RWPE2 (cell line): ENCODE measurements around the gene PEX5L.

Experiments used
- ATAC-seq: fragments of 200-7000 bp; cut with Tn5 transposase; 3 replicates; pipeline ENCODE4 v1.9.1; 2021; ENCODE audit warnings: low read depth
- DNase-seq: peaks from one replicate; pipeline ENCODE4 v3.0.0-alpha.2; 2020; ENCODE audit warnings: low spot score
- H3K27ac ChIP-seq: fragments of 450-650 bp; 2 replicates; pipeline ENCODE4 v1.5.1; 2017; ENCODE audit warnings: mild to moderate bottlenecking; ENCODE audit not compliant: poor library complexity, severe bottlenecking
- H3K27me3 ChIP-seq: fragments of 250-450 bp; sonication (Bioruptor Pico); 2 replicates; pipeline ENCODE4 v1.5.1; 2021; ENCODE audit warnings: mild to moderate bottlenecking, moderate library complexity; ENCODE audit not compliant: insufficient read depth, poor library complexity, severe bottlenecking
- H3K36me3 ChIP-seq: fragments of 250-450 bp; sonication (Bioruptor Pico); 2 replicates; pipeline ENCODE4 v1.5.1; 2020; ENCODE audit warnings: low read depth, mild to moderate bottlenecking, moderate library complexity
- H3K4me1 ChIP-seq: fragments of 250-450 bp; sonication (Bioruptor Pico); 2 replicates; pipeline ENCODE4 v1.5.1; 2021; ENCODE audit warnings: mild to moderate bottlenecking, moderate library complexity; ENCODE audit not compliant: insufficient read depth, poor library complexity, severe bottlenecking
- H3K4me3 ChIP-seq: fragments of 250-450 bp; sonication (Bioruptor Pico); 2 replicates; pipeline ENCODE4 v1.5.1; 2021; ENCODE audit warnings: mild to moderate bottlenecking, moderate library complexity; ENCODE audit not compliant: severe bottlenecking
- H3K9me3 ChIP-seq: fragments of 250-450 bp; sonication (Bioruptor Pico); 2 replicates; pipeline ENCODE4 v1.5.1; 2021; ENCODE audit warnings: mild to moderate bottlenecking, moderate library complexity; ENCODE audit not compliant: severe bottlenecking
- CTCF ChIP-seq: fragments of 450-650 bp; IDR thresholded peaks from one replicate; pipeline ENCODE4 v1.5.1; 2017; ENCODE audit warnings: mild to moderate bottlenecking, moderate library complexity; ENCODE audit not compliant: poor library complexity, severe bottlenecking

Gene PEX5L

GRCh38 chr3:179871782-179872181 is 165.0 kb downstream of the PEX5L start:
- Histone ChIP-seq H3K4me1 (no peaks in the 10 kb centered on the region), H3K9me3 (no peaks in the 10 kb centered on the region), H3K27ac (no peak overlapping the region), H3K36me3 (no peaks in the 10 kb centered on the region), H3K27me3 (no peaks in the 10 kb centered on the region), H3K4me3 (no peak overlapping the region)
- TF ChIP-seq CTCF = no peak
- ATAC-seq = no peak
- no peak for DNase-seq

GRCh38 chr3:179868715-179869114 is 168.0 kb downstream of the PEX5L start:
- TF ChIP-seq CTCF = no peak
- H3K36me3 ChIP-seq = no peaks in the 10 kb centered on the region
- no peak for DNase-seq
- H3K4me1 ChIP-seq = no peaks in the 10 kb centered on the region
- no peak for ATAC-seq
- no peak overlapping the region for H3K27ac ChIP-seq
- H3K27me3 ChIP-seq = no peaks in the 10 kb centered on the region
- no peaks in the 10 kb centered on the region for H3K9me3 ChIP-seq
- no peak overlapping the region for H3K4me3 ChIP-seq

- ATAC-seq (no peak), DNase-seq (no peak)
- Histone ChIP-seq H3K36me3 (no peaks in the 10 kb centered on the region), H3K9me3 (no peaks in the 10 kb centered on the region), H3K27me3 (no peaks in the 10 kb centered on the region), H3K27ac (no peak overlapping the region), H3K4me3 (no peak overlapping the region), H3K4me1 (no peaks in the 10 kb centered on the region)
- TF ChIP-seq CTCF = no peak
Measured at GRCh38 chr3:179867961-179868360, 168.8 kb downstream of the PEX5L start.

GRCh38 chr3:179865861-179866505 is 170.8 kb downstream of the PEX5L start:
- Histone ChIP-seq H3K9me3 (no peaks in the 10 kb centered on the region), H3K4me1 (no peaks in the 10 kb centered on the region), H3K27me3 (no peaks in the 10 kb centered on the region), H3K27ac (no peak overlapping the region), H3K36me3 (no peaks in the 10 kb centered on the region), H3K4me3 (no peak overlapping the region)
- no peak for TF ChIP-seq CTCF
- ATAC-seq = no peak
- DNase-seq = no peak

GRCh38 chr3:179861953-179862352 is 174.8 kb downstream of the PEX5L start:
- Histone ChIP-seq H3K4me1 (no peaks in the 10 kb centered on the region), H3K4me3 (no peak overlapping the region), H3K27me3 (no peaks in the 10 kb centered on the region), H3K9me3 (no peaks in the 10 kb centered on the region), H3K27ac (no peak overlapping the region), H3K36me3 (no peaks in the 10 kb centered on the region)
- ATAC-seq (no peak), DNase-seq (no peak)
- TF ChIP-seq CTCF = no peak
